Endodermal cell (in vitro differentiated cells): Measurements from ENCODE around the gene DRD4. TPM values are rescaled to one million over a fixed set of nuclear protein-coding genes. Genes with fewer than 3 reads are reported as not detected.

ENCODE experiments used
- DNase-seq: peaks from one replicate; pipeline ENCODE4 v3.0.0-alpha.2; 2017
- H3K27ac ChIP-seq: 2 replicates; pipeline ENCODE4 v1.5.1; 2013; ENCODE audit warnings: mild to moderate bottlenecking, low read depth, low read length, moderate library complexity
- H3K27me3 ChIP-seq: 2 replicates; pipeline ENCODE4 v1.6.1; 2013; ENCODE audit warnings: mild to moderate bottlenecking, low read length, moderate library complexity; ENCODE audit not compliant: insufficient read depth, control insufficient read depth, poor library complexity, severe bottlenecking
- H3K36me3 ChIP-seq: 2 replicates; pipeline ENCODE4 v1.7.0; 2013; ENCODE audit warnings: mild to moderate bottlenecking, low read length, moderate library complexity; ENCODE audit not compliant: control insufficient read depth, insufficient read depth
- H3K4me1 ChIP-seq: one replicate; pipeline ENCODE4 v1.7.0; 2013; ENCODE audit warnings: low read length; ENCODE audit not compliant: control insufficient read depth, insufficient read depth
- H3K4me3 ChIP-seq: 2 replicates; pipeline ENCODE4 v1.5.1; 2013; ENCODE audit warnings: mild to moderate bottlenecking, low read length, moderate library complexity
- H3K9ac ChIP-seq: 2 replicates; pipeline ENCODE4 v1.6.1; 2013; ENCODE audit warnings: mild to moderate bottlenecking, low read length, moderate library complexity; ENCODE audit not compliant: poor library complexity, severe bottlenecking; ENCODE audit errors: extremely low read depth
- H3K9me3 ChIP-seq: 2 replicates; pipeline ENCODE4 v1.6.1; 2013; ENCODE audit warnings: mild to moderate bottlenecking, low read length, moderate library complexity; ENCODE audit not compliant: control insufficient read depth
- H3K27ac Mint-ChIP-seq: 2 replicates; pipeline ENCODE4 v1.8.0; 2020; ENCODE audit warnings: mixed read lengths
- H3K27me3 Mint-ChIP-seq: 2 replicates; pipeline ENCODE4 v1.8.0; 2021; ENCODE audit warnings: mild to moderate bottlenecking, mixed read lengths; ENCODE audit not compliant: insufficient read depth
- H3K36me3 Mint-ChIP-seq: 2 replicates; pipeline ENCODE4 v1.8.0; 2020; ENCODE audit warnings: low read depth, mixed read lengths
- H3K4me1 Mint-ChIP-seq: 2 replicates; pipeline ENCODE4 v1.8.0; 2020; ENCODE audit warnings: mixed read lengths
- H3K4me3 Mint-ChIP-seq: 2 replicates; pipeline ENCODE4 v1.8.0; 2020; ENCODE audit warnings: mild to moderate bottlenecking, moderate library complexity, mixed read lengths
- H3K9me3 Mint-ChIP-seq: 2 replicates; pipeline ENCODE4 v1.8.0; 2020; ENCODE audit warnings: mild to moderate bottlenecking, mixed read lengths
- WGBS, 2 experiments: methylation state at CpG; one replicate each; pipeline versions ENCODE4 v1.1.5 to v1.1.7; 2013; ENCODE audit warnings: missing lambda C conversion rate in 2 of 2, mixed read lengths in 1 of 2; ENCODE audit not compliant: insufficient coverage in 1 of 2, insufficient read length in 1 of 2; 5-methylcytosine and 5-hydroxymethylcytosine counted together
- total RNA-seq, 2 donors: library from RNA; stranded (reverse); fragmentation: NEBNext Ultra II Directional in 1 of 2; extraction: Animal tissue kit (Norgen Biotek cat#: 25700) in 1 of 2; gene quantifications; 2 replicates in 1 of 2; 3 replicates in 1 of 2; pipeline ENCODE4 v1.2.1, GENCODE V29; 2021
- TF ChIP-seq, protein P1 (sequence below): fragments of 200-600 bp; sonication (generic); conservative IDR thresholded peaks from 2 replicates; pipeline ENCODE4 v1.5.0; 2021; ENCODE audit warnings: antibody characterized with exemption, mild to moderate bottlenecking

DRD4 gene
- total RNA-seq, 2 donors from 2014 or later = 1.8 to 2.7 TPM

- H3K4me1 Mint-ChIP-seq = no peaks in the 10 kb centered on the region
- H3K27me3 ChIP-seq = peaks cover 11% of the 10 kb centered on the region
- no peak overlapping the region for H3K27ac ChIP-seq
- H3K9me3 Mint-ChIP-seq = peaks cover 5% of the 10 kb centered on the region
- H3K36me3 Mint-ChIP-seq = peaks cover 5% of the 10 kb centered on the region
- no peaks in the 10 kb centered on the region for H3K4me1 ChIP-seq
- no peak overlapping the region for H3K4me3 ChIP-seq
- TF ChIP-seq, protein P1, sequence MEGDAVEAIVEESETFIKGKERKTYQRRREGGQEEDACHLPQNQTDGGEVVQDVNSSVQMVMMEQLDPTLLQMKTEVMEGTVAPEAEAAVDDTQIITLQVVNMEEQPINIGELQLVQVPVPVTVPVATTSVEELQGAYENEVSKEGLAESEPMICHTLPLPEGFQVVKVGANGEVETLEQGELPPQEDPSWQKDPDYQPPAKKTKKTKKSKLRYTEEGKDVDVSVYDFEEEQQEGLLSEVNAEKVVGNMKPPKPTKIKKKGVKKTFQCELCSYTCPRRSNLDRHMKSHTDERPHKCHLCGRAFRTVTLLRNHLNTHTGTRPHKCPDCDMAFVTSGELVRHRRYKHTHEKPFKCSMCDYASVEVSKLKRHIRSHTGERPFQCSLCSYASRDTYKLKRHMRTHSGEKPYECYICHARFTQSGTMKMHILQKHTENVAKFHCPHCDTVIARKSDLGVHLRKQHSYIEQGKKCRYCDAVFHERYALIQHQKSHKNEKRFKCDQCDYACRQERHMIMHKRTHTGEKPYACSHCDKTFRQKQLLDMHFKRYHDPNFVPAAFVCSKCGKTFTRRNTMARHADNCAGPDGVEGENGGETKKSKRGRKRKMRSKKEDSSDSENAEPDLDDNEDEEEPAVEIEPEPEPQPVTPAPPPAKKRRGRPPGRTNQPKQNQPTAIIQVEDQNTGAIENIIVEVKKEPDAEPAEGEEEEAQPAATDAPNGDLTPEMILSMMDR = no peak
- no peak overlapping the region for H3K4me3 Mint-ChIP-seq
- H3K27me3 Mint-ChIP-seq = peaks cover 14% of the 10 kb centered on the region
- WGBS, 2 experiments = 86 to 91% methylated on average over 7 to 15 of the region's 15 CpGs
- no peak overlapping the region for H3K27ac Mint-ChIP-seq
- no peaks in the 10 kb centered on the region for H3K9me3 ChIP-seq
- H3K36me3 ChIP-seq = no peaks in the 10 kb centered on the region
- DNase-seq = no peak
- H3K9ac ChIP-seq = no peak overlapping the region
These were observed 13.7 kb upstream of the DRD4 start for GRCh38 chr11:623349-623869.

DNA sequence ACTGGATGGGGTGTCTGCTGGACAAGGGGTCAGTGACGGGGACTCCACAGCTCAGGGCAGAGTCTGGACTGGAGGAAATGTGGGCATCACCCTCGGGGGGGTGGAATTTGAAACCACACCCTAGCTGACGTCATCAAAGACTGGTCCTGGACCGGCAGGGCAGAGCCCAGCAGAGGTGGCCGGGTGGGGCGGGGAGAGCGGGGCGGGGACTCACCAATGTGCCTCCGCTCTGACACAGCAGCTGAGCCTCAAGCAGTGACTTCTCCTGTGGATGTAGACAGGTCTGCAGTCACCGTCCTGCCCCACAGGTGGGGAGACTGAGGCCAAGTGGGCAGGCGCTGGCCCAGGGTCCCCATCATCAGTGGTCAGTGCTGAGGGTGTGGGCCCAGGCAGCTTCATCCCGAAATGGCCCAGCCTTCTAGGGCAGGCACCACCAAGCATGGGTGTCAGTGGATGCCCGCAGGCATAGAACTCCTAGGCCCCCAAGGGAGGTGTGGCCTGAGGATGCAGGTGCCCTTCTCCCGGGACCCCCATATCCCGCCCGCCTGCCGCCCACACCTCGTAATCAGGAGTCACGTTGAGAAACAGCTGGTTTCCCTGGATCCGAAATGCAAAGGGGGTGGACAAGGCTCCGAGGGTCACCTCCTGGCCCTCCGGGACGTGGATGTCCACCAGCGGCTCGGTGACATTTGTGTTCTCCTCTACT is 12.9 kb upstream of the DRD4 start:
- H3K4me3 Mint-ChIP-seq = no peak overlapping the region
- H3K27me3 Mint-ChIP-seq = peaks cover 20% of the 10 kb centered on the region
- no peak overlapping the region for H3K9ac ChIP-seq
- H3K36me3 Mint-ChIP-seq = peaks cover 6% of the 10 kb centered on the region
- no peaks in the 10 kb centered on the region for H3K9me3 ChIP-seq
- TF ChIP-seq, protein P1 = no peak
- H3K27ac ChIP-seq = no peak overlapping the region
- no peak overlapping the region for H3K27ac Mint-ChIP-seq
- peak; percentile 47 for DNase-seq
- peaks cover 12% of the 10 kb centered on the region for H3K27me3 ChIP-seq
- WGBS, 2 experiments = 91 to 95% methylated on average over 20 to 25 of the region's 25 CpGs
- no peak overlapping the region for H3K4me3 ChIP-seq
- no peaks in the 10 kb centered on the region for H3K36me3 ChIP-seq
- peaks cover 5% of the 10 kb centered on the region for H3K9me3 Mint-ChIP-seq
- H3K4me1 ChIP-seq = no peaks in the 10 kb centered on the region
- H3K4me1 Mint-ChIP-seq = no peaks in the 10 kb centered on the region

DNA sequence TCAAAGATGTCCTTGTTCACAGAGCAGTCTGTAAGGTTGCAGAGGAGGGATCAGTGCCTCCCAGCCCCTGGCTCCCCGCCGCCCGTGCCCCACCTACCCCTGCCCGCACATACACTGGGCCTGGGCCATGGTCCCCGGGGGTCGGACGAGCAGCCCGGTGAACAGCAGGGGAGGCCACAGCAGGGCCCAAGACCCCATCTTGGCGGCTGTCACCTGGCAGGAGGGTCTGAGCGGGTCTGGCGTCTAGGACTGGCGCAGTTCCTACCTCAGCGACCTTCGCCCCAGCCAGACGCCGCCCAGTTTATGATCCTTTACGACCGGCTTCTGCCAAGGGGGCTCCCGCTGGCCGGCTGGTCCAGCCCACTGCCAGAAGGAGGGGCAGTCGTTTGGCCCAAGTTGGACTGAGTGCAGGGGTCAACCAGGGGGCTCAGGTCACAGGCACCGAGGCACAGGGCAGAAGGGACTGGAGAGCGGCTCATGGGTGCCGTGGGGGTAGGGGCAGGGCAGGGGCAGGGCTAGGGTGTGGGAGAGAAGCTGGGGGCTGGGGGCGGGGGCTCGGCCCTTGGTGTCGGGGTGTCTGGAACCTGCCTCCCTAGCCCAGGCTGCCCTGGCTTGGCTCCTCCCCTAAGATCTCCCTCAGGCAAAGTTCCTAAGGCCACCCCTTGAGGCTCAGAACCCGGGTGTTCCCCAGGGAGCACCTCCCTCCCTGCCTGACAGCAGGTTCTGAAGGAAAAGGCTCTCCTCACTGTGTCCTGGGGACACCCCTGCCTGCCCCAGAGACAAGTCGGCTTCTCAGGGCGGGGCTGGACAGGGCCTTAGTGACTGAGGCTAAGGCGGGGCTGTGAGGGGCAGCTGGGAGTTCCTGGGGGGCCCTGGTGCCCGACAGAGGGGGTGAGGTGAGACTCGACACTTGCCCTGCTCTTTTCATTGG is 12.1 kb upstream of the DRD4 start, which contains the start of gene CDHR5:
Gene CDHR5 (minus strand): TSS at position 251 of the 931 bp plus-strand sequence. CDS start 53 bp downstream, at position 198.
- no peaks in the 10 kb centered on the region for H3K9me3 ChIP-seq
- DNase-seq = peak; percentile 52
- H3K27ac ChIP-seq = no peak within 1 kb of the TSS
- peaks cover 12% of the 10 kb centered on the region for H3K27me3 ChIP-seq
- TF ChIP-seq, protein P1 = no peak
- Mint-ChIP-seq H3K27me3 (peaks cover 20% of the 10 kb centered on the region), H3K9me3 (peaks cover 5% of the 10 kb centered on the region), H3K4me3 (no peak within 1 kb of the TSS), H3K36me3 (peaks cover 6% of the 10 kb centered on the region), H3K27ac (no peak within 1 kb of the TSS), H3K4me1 (no peaks in the 10 kb centered on the region)
- no peaks in the 10 kb centered on the region for H3K36me3 ChIP-seq
- WGBS, 2 experiments = 91% methylated on average over 18 to 33 of the region's 33 CpGs
- H3K4me1 ChIP-seq = no peaks in the 10 kb centered on the region
- no peak within 1 kb of the TSS for H3K9ac ChIP-seq
- no peak within 1 kb of the TSS for H3K4me3 ChIP-seq
